ENCODE results near the gene TYRO3. TPM values are rescaled to one million over a fixed set of nuclear protein-coding genes. Genes with fewer than 3 reads are reported as not detected.
"Not testable (repeated sequence)": the region's sequence is repeated elsewhere in the genome, so short reads cannot be mapped to it uniquely, and the experiment has no call there.

TYRO3 gene
- polyA plus RNA-seq, 1 of the 3 experiments (the other 2 are of a cell fraction) = 8.7 TPM

DNA sequence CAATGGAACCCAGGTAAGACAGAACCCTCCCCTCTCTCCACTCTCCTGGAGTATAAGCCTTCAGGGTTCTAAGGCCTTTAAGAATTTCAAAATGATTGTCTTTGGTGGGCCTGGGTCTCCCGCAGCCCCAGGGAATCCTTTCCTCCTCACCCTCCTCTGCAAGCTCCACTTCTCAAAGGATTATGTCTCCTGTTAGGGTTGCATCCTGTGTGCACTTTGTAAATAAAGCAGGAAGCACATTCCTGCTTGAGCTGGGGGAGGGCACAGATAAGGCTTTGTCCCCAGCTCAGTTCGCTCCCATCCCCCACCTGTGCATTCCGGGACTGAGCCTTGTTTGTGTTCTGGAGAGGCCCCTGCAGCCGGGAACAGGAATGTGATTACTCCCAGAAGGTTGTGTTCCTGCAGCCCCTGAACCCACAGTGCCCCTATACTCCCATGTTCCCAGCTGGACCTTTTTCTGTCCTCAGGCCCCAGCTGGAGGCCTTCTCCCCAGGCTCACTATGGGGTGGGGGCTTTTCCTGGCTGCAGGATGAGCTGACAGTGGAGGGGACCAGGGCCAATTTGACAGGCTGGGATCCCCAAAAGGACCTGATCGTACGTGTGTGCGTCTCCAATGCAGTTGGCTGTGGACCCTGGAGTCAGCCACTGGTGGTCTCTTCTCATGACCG is 9.5 kb downstream of the TYRO3 start:
- Histone ChIP-seq H3F3A (replicated peaks; ENCODE audit: insufficient read depth) (no peaks in the 10 kb centered on the region), H3K4me2 (no peak overlapping the region), H3K27ac (ENCODE audit: low read depth in 2 of 2, low read length in 1 of 2) (no peak overlapping the region), H4K20me1 (ENCODE audit: insufficient read depth) (no peaks in the 10 kb centered on the region), H3K4me3 (ENCODE audit: low read depth in 2 of 2, low read length in 1 of 2) (no peak overlapping the region), H3K79me2 (ENCODE audit: insufficient read depth) (no peaks in the 10 kb centered on the region), H3K9me3 (no peaks in the 10 kb centered on the region), H3K4me1 (ENCODE audit: control insufficient read depth in 1 of 2, insufficient read depth in 2 of 2, low read depth in 1 of 2, low read length in 1 of 2) (peaks cover 0 to 14% of the 10 kb centered on the region in 2 experiments; a peak in 1 of 4 replicates), H3K9me2 (no peaks in the 10 kb centered on the region), H3K36me3 (replicated peaks in 1 of 2; ENCODE audit: control insufficient read depth in 1 of 2, insufficient read depth in 2 of 2, low read length in 1 of 2) (peaks cover 0 to 5% of the 10 kb centered on the region in 2 experiments), H3K27me3 (ENCODE audit: insufficient read depth) (no peaks in the 10 kb centered on the region), H3K9ac (no peak overlapping the region), H2AFZ (ENCODE audit: low read depth) (no peak overlapping the region)
- DNase-seq = no peak
- POLR2A ChIA-PET = no interaction called here
- CTCF ChIA-PET = interaction anchor here (0.6 to 3.0 kb wide), 3 partner anchors 11 to 336 kb away, joined by 3 to 11 read pairs (median 3); no protein-coding TSS in a partner anchor
- no peak for TF ChIP-seq EZH2phosphoT487 (IDR thresholded peaks at IDR 0.05; ENCODE audit: borderline replicate concordance, low read depth)
- 93% methylated on average over 6 of the region's 8 CpGs for WGBS (ENCODE audit: low lambda C conversion rate)

DNA sequence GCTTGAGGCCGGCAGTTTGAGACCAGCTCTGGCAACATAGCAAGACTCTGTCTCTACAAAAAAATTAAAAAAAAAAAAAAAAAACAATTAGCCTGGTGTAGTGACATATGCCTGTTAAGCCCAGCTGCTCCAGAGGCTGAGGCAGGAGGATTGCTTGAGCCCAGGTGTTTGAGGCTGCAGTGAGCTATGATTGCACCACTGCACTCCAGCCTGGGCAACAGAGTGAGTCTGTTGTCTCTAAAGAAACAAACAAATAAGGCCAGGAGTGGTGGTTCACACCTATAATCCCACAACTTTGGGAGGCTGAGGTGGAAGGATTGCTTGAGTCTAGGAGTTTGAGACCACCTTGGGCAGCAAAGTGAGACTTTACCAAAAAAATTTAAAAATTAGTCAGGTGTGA is 10.2 kb downstream of the TYRO3 start:
- H3K36me3 ChIP-seq (replicated peaks in 1 of 2; ENCODE audit: control insufficient read depth in 1 of 2, insufficient read depth in 2 of 2, low read length in 1 of 2); H3K27me3 ChIP-seq (ENCODE audit: insufficient read depth); H3K9me3 ChIP-seq; H4K20me1 ChIP-seq (ENCODE audit: insufficient read depth); H3K27ac ChIP-seq (ENCODE audit: low read depth in 2 of 2, low read length in 1 of 2); DNase-seq; POLR2A ChIA-PET; H2AFZ ChIP-seq (ENCODE audit: low read depth); H3K9ac ChIP-seq; H3F3A ChIP-seq (replicated peaks; ENCODE audit: insufficient read depth); H3K4me3 ChIP-seq (ENCODE audit: low read depth in 2 of 2, low read length in 1 of 2); H3K9me2 ChIP-seq; H3K4me2 ChIP-seq; H3K79me2 ChIP-seq (ENCODE audit: insufficient read depth): not testable (repeated sequence)
- CTCF ChIA-PET = interaction anchor here (1.4 to 3.0 kb wide), 3 partner anchors 11 to 335 kb away, joined by 3 to 11 read pairs (median 4); no protein-coding TSS in a partner anchor
- H3K4me1 ChIP-seq (ENCODE audit: control insufficient read depth in 1 of 2, insufficient read depth in 2 of 2, low read depth in 1 of 2, low read length in 1 of 2) = peaks cover 0 to 11% of the 10 kb centered on the region in 2 experiments; a peak in 1 of 4 replicates
- 82% methylated on average over 1 of the region's 1 CpG for WGBS (ENCODE audit: low lambda C conversion rate)

DNA sequence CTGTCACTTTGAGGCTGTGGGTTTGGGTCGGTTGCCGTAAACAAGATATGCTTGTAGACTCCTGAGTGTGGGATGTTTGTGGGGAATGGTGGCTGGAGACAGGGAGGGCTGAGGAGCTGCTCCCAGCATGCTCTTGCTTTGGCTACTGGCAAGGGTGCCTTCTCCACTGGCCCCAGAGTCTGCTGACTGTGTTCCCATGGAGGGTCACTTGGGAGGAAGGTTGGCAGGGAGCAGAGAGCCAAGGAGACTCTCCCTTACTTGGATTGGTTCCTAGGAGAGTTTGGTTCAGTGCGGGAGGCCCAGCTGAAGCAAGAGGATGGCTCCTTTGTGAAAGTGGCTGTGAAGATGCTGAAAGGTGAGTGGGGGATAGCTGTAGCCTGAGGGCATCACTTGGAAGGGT is 11.8 kb downstream of the TYRO3 start:
- ChIA-PET CTCF (interaction anchor here (0.9 to 3.0 kb wide), 3 partner anchors 13 to 241 kb away, joined by 4 to 11 read pairs (median 4); no protein-coding TSS in a partner anchor), POLR2A (no interaction called here)

More for the DNA sequence above, 11.8 kb downstream of the TYRO3 start:
- Histone ChIP-seq H2AFZ (ENCODE audit: low read depth) (no peak overlapping the region), H3K4me2 (no peak overlapping the region), H3K9me3 (no peaks in the 10 kb centered on the region), H3K79me2 (ENCODE audit: insufficient read depth) (no peaks in the 10 kb centered on the region), H3K9me2 (no peaks in the 10 kb centered on the region), H3K36me3 (replicated peaks in 1 of 2; ENCODE audit: control insufficient read depth in 1 of 2, insufficient read depth in 2 of 2, low read length in 1 of 2) (peaks cover 0 to 5% of the 10 kb centered on the region in 2 experiments), H3K4me1 (ENCODE audit: control insufficient read depth in 1 of 2, insufficient read depth in 2 of 2, low read depth in 1 of 2, low read length in 1 of 2) (peaks cover 0 to 6% of the 10 kb centered on the region in 2 experiments; a peak in 1 of 4 replicates), H3K27ac (ENCODE audit: low read depth in 2 of 2, low read length in 1 of 2) (no peak overlapping the region), H3K27me3 (ENCODE audit: insufficient read depth) (no peaks in the 10 kb centered on the region), H4K20me1 (ENCODE audit: insufficient read depth) (no peaks in the 10 kb centered on the region), H3F3A (replicated peaks; ENCODE audit: insufficient read depth) (no peaks in the 10 kb centered on the region), H3K9ac (no peak overlapping the region), H3K4me3 (ENCODE audit: low read depth in 2 of 2, low read length in 1 of 2) (no peak overlapping the region)
- no peak for DNase-seq
- WGBS (ENCODE audit: low lambda C conversion rate) = 100% methylated on average over 3 of the region's 3 CpGs
- TF ChIP-seq FOXM1 (IDR thresholded peaks at IDR 0.05; ENCODE audit: low read depth) (no peak), SMC3 (IDR thresholded peaks at IDR 0.05; ENCODE audit: low read depth, low read length) (no peak), NFIC (IDR thresholded peaks at IDR 0.05; ENCODE audit: borderline replicate concordance) (no peak), TAF1 (IDR thresholded peaks at IDR 0.05; ENCODE audit: borderline replicate concordance, low read depth, low read length) (no peak), ELF1 (IDR thresholded peaks at IDR 0.05) (no peak), RXRA (IDR thresholded peaks at IDR 0.05; ENCODE audit: borderline replicate concordance, low read depth) (no peak), MXI1 (IDR thresholded peaks at IDR 0.05; ENCODE audit: low read depth, low read length) (no peak)
- TF ChIP-seq, protein P1, sequence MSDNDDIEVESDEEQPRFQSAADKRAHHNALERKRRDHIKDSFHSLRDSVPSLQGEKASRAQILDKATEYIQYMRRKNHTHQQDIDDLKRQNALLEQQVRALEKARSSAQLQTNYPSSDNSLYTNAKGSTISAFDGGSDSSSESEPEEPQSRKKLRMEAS (IDR thresholded peaks at IDR 0.05; ENCODE audit: low read depth) = no peak
